IPS-15b (cell line): ENCODE data around the gene ZC3H18.
"Not testable (repeated sequence)": the region's sequence is repeated elsewhere in the genome, so short reads cannot be mapped to it uniquely, and the experiment has no call there.

Source experiments
- H3K27me3 ChIP-seq: one replicate; pipeline ENCODE4 v1.6.1; 2013; ENCODE audit warnings: low read length; ENCODE audit not compliant: control insufficient read depth, insufficient read depth
- H3K36me3 ChIP-seq: one replicate; pipeline ENCODE4 v1.6.1; 2013; ENCODE audit warnings: low read length; ENCODE audit not compliant: control insufficient read depth, insufficient read depth
- H3K4me1 ChIP-seq: one replicate; pipeline ENCODE4 v1.6.1; 2013; ENCODE audit warnings: mild to moderate bottlenecking, low read length; ENCODE audit not compliant: control insufficient read depth, insufficient read depth
- H3K4me3 ChIP-seq: one replicate; pipeline ENCODE4 v1.5.1; 2013; ENCODE audit warnings: low read depth, low read length
- H3K9ac ChIP-seq: one replicate; pipeline ENCODE4 v1.6.1; 2013; ENCODE audit warnings: low read depth, mild to moderate bottlenecking, low read length
- H3K9me3 ChIP-seq: one replicate; pipeline ENCODE4 v1.6.1; 2013; ENCODE audit warnings: mild to moderate bottlenecking, low read length; ENCODE audit not compliant: control insufficient read depth, insufficient read depth

ZC3H18 gene

DNA sequence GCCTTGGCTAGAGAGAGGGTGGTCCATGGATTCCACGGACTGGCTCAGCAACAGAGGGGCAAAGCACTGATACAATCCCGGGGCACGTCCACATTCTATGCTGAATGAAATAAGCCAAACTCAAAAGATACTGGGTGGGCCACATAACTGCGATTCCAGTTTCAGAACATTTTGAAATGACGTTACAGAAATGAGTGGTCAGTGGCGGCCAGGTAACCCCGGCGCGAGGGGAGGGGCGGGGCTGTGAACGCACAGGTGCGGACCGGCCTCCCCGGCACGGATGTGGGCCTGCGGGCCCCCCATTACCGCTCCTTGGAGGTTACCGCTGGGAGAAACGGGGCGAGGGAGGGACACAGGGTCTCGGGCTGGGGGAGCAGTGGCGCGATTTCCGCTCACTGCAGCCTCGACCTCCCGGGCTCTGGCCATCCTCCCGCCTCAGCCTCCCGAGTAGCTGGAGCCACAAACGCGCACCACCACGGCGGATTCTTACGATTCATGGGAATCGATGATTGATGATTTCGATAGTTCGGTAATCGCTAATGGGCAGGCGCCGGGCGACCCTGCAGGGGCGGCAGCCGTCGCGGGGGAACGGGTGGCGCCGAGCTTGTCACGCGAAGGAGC lies 92.1 kb downstream of the ZC3H18 start:
- Histone ChIP-seq H3K4me1 (peaks cover 2% of the 10 kb centered on the region), H3K9me3 (no peaks in the 10 kb centered on the region), H3K9ac (peak overlapping the region; percentile 24), H3K36me3 (peaks cover 7% of the 10 kb centered on the region), H3K27me3 (no peaks in the 10 kb centered on the region), H3K4me3 (peak overlapping the region; percentile 81)

DNA sequence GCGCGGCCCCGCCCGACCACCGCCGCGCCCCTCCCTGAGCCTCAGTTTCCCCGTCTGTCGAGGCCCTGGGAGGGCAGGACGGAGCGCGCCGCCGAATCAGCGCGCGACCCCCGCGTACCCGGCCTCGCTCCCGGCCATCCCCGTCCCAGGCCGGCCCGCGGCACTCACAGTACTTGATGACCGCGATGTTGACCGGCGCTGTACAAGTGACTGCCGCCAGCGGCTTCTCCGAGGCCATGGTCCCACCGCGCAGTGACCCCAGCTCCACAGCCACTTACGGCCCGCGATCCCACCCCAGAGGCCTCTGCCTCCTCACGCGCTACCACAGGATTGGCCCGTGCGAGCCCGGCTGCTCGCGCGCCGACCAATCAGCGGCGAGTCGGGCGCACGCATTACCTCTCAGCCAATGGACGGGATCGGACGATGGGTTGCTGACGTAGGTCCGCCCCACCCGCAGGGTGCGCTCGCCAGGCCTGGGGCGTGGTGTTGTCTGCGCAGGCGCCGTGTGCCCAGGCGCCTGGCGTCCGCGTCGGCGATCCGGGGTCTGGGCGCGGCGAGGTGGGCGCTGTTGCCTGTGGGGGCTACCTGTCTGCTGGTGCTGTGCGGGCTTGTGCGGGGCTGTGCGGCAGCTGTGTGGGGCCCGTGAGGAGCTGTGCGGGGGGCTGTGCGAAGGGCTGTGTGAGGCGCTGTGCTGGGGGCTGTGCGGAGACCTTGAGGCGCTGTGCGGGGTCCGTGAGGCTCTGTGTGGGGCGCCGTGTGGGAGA lies 92.8 kb downstream of the ZC3H18 start, which contains the start of gene MVD:
MVD (minus strand) TSS at position 249 of the 764 bp plus-strand sequence; CDS start at position 238, 11 bp downstream.
- peaks cover 2% of the 10 kb centered on the region for H3K4me1 ChIP-seq
- peak within 1 kb of the TSS; percentile 81 for H3K4me3 ChIP-seq
- no peaks in the 10 kb centered on the region for H3K27me3 ChIP-seq
- H3K9ac ChIP-seq: peak within 1 kb of the TSS; percentile 65
- H3K36me3 ChIP-seq: peaks cover 4% of the 10 kb centered on the region
- no peaks in the 10 kb centered on the region for H3K9me3 ChIP-seq

DNA sequence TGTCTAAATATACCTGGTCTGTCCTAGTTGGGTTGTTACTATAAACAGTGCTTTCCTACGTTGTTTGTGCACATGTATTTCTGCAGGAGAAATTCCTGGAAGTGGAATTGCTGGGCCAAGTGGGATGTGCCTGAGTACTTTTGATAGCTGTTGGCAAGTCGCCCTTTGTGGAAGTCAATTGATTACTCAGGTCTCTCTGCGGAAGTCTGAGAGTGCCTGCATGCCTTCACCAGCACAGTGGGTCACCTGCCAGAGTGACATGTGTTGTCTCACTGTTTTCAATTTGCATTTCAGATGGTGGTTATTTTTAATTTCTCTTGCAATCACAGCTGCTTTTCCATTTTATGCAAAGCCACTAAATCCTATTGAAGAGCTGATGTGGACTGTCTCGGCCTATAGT lies 94.9 kb downstream of the ZC3H18 start:
- Histone ChIP-seq H3K9me3 (no peaks in the 10 kb centered on the region), H3K4me1 (peaks cover 2% of the 10 kb centered on the region)

DNA sequence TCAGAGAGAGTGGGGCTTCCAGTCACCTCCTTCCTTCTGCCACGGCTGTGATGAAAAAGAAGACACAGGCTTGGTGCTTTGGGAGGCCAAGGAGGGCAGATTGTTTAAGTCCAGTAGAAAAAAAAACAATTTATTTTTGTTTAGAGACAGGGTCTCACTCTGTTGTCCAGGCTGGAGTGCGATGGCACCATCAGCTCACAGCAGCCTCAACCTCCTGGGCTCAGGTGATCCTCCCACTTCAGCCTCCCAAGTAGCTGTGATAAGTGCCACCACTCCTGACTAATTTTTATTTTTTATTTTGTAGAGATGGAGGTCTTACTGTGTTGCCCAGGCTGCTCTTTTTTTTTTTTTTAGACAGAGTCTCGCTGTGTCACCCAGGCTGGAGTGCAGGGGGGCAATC lies 95.4 kb downstream of the ZC3H18 start:
- H3K27me3 ChIP-seq: no peaks in the 10 kb centered on the region
- H3K9ac ChIP-seq: no peak overlapping the region
- peaks cover 2% of the 10 kb centered on the region for H3K4me1 ChIP-seq
- H3K4me3 ChIP-seq: no peak overlapping the region
- H3K36me3 ChIP-seq: peaks cover 2% of the 10 kb centered on the region
- H3K9me3 ChIP-seq: no peaks in the 10 kb centered on the region

More for the DNA sequence above, 94.9 kb downstream of the ZC3H18 start:
- H3K27me3 ChIP-seq: no peaks in the 10 kb centered on the region
- peaks cover 2% of the 10 kb centered on the region for H3K36me3 ChIP-seq
- H3K4me3 ChIP-seq: no peak overlapping the region
- H3K9ac ChIP-seq: no peak overlapping the region

- H3K9ac ChIP-seq: no peak overlapping the region
- H3K36me3 ChIP-seq: peaks cover 2% of the 10 kb centered on the region
- no peak overlapping the region for H3K4me3 ChIP-seq
- H3K4me1 ChIP-seq: no peaks in the 10 kb centered on the region
- H3K27me3 ChIP-seq: no peaks in the 10 kb centered on the region
- H3K9me3 ChIP-seq: no peaks in the 10 kb centered on the region
Observed at GRCh38 chr16:88667461-88667860, 97.3 kb downstream of the ZC3H18 start.

DNA sequence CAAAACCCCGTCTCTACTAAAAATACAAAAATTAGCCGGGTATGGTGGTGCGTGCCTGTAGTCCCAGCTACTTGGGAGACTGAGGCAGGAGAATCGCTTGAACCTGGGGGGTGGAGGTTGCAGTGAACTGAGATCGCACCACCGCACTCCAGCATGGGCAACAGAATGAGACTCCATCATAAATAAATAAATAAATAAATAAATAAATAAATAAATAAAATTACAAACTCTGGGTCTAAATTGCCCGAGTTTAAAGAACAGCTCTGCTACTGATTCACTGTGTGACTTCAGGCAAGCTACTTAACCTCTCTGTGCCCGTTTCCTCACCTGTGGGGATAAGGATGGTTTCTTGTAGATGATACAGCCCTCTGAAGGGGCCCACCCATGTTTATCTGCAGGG lies 99.3 kb downstream of the ZC3H18 start:
- H3K9me3 ChIP-seq, H3K4me1 ChIP-seq, H3K9ac ChIP-seq, H3K4me3 ChIP-seq, H3K27me3 ChIP-seq, H3K36me3 ChIP-seq: not testable (repeated sequence)

DNA sequence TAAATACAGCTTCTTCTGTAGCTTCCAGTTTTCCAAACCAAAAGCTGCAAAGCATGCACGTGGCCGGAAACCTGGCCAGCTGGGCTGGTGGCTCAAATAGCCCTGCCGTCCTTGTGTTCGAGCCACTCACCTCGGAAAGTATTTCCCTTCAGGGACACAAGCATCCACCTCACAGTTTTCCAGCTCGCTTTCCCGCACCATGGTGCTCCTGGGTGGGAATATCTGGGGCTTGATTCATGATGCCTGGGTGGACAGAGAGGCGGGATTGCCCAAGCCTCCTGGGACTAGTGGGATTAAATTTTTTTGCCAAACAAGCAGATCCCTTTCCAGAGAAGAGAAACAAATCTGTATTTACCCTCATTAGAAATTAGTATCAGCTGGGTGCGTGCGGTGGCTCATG lies 99.8 kb downstream of the ZC3H18 start:
- Histone ChIP-seq H3K9me3 (no peaks in the 10 kb centered on the region), H3K4me1 (no peaks in the 10 kb centered on the region), H3K9ac (no peak overlapping the region), H3K27me3 (no peaks in the 10 kb centered on the region), H3K4me3 (no peak overlapping the region), H3K36me3 (peaks cover 2% of the 10 kb centered on the region)

DNA sequence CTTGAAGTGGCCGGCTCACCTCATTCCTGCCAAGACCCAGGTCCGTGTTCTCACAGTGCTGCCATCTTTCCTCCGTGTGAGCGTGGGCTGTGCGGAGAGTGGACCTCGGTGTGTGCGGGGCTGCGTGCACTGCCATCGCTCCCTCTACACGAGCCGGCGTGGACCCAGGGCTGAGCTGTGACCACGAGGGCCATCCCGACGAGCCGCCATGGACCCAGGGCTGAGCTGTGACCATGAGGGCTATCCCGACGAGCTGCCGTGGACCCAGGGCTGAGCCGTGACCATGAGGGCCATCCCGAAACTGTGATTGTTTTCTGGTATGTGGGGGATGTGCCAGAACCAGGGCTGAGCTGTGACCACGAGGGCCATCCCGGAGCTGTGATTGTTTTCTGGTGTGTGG lies 101.6 kb downstream of the ZC3H18 start:
- Histone ChIP-seq H3K4me1 (no peaks in the 10 kb centered on the region), H3K9ac (no peak overlapping the region), H3K9me3 (no peaks in the 10 kb centered on the region), H3K4me3 (no peak overlapping the region), H3K27me3 (no peaks in the 10 kb centered on the region), H3K36me3 (no peaks in the 10 kb centered on the region)

DNA sequence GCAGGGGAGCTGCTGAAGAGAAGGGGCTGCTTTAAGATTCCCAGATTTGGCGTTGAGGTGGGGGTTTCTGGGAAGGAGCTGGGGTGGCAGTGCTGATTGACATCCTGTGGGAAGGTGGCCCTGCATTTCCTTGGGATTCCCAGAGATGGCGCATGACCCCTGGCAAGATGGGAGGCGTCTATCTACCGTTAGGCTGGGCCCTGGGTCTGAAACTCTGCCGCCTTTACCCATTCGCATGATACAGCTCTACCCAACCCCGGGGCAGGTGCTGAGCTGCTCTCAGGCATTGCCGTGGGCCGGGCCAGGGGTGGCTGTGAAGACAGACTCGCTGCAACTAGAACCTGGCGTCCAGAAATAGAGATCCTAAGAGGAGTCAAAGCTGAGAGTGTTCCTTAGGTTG lies 102.6 kb downstream of the ZC3H18 start:
- Histone ChIP-seq H3K9me3 (no peaks in the 10 kb centered on the region), H3K9ac (no peak overlapping the region), H3K4me3 (no peak overlapping the region), H3K4me1 (no peaks in the 10 kb centered on the region), H3K27me3 (no peaks in the 10 kb centered on the region), H3K36me3 (no peaks in the 10 kb centered on the region)

GRCh38 chr16:88673716-88674379 lies 103.6 kb downstream of the ZC3H18 start:
- Histone ChIP-seq H3K9me3 (no peaks in the 10 kb centered on the region), H3K9ac (no peak overlapping the region), H3K4me1 (no peaks in the 10 kb centered on the region), H3K36me3 (no peaks in the 10 kb centered on the region), H3K27me3 (no peaks in the 10 kb centered on the region), H3K4me3 (no peak overlapping the region)

DNA sequence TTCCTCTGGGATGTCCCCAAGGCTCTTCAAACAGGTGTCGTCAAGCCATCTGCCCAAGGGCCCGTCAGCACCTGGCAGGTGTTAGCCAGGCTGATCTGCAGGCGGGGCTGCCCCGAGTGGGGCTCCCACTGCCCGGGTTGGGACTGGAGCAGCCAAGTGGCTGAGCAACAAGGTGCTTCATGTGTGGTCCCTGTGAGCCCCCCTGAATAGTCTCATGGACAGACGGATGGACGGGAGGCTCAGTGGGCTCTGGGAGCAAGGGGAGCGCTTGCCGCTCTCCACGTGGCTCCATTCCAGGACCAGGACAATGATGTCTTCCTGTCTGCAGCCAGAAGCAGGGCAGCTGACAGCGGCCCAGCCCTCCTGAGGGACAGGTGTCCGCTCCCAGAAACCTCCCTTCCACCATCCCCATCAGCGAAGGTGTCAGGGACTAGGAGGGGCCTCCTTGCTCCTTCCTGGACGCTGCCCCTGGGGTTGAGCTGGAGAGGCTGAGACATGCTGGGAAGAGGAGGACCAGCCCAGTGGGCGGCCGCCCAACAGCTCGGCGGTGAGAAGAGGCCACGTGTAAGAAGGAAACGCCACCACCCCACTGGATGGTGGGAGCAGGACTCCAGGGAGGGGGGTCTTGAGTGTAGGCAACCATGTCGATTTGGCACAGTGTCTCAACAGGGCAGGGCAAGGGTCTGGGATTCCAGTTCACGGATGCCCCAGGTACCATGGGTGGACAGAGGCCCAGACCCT lies 106.5 kb downstream of the ZC3H18 start:
- Histone ChIP-seq H3K27me3 (no peaks in the 10 kb centered on the region), H3K9me3 (no peaks in the 10 kb centered on the region), H3K9ac (no peak overlapping the region), H3K36me3 (no peaks in the 10 kb centered on the region), H3K4me3 (no peak overlapping the region), H3K4me1 (no peaks in the 10 kb centered on the region)
